ENCODE data around the gene DIAPH2. TPM values are rescaled to one million over a fixed set of nuclear protein-coding genes. Genes with fewer than 3 reads are reported as not detected.

The DIAPH2 gene
- total RNA-seq, 1 donor, result 42.3 TPM

DNA sequence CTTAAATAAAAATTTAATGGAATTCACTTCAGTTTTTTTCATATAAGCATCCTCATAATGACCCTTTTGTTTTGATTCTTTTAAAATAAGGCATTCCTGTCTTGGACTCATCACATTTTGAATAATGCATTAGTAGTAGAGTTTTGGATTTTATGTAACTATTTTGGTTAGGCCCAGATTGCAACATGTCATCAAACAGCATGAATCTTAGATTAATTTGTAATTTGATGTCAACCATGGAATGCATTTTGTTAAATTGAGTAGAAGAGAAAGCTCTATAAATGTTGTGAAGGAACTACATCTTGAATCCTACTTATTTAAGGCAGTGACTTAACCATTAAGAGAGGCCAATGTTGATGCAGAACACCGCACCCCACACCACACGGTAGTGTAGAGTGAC lies 3.1 kb downstream of the DIAPH2 start:
- H3K4me3 ChIP-seq (ENCODE audit: low read depth, low read length), result no peak overlapping the region
- DNase-seq (ENCODE audit: low read depth), result no peak
- TF ChIP-seq, protein P1, sequence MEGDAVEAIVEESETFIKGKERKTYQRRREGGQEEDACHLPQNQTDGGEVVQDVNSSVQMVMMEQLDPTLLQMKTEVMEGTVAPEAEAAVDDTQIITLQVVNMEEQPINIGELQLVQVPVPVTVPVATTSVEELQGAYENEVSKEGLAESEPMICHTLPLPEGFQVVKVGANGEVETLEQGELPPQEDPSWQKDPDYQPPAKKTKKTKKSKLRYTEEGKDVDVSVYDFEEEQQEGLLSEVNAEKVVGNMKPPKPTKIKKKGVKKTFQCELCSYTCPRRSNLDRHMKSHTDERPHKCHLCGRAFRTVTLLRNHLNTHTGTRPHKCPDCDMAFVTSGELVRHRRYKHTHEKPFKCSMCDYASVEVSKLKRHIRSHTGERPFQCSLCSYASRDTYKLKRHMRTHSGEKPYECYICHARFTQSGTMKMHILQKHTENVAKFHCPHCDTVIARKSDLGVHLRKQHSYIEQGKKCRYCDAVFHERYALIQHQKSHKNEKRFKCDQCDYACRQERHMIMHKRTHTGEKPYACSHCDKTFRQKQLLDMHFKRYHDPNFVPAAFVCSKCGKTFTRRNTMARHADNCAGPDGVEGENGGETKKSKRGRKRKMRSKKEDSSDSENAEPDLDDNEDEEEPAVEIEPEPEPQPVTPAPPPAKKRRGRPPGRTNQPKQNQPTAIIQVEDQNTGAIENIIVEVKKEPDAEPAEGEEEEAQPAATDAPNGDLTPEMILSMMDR (IDR thresholded peaks at IDR 0.05; ENCODE audit: insufficient read depth, low read length), result no peak

DNA sequence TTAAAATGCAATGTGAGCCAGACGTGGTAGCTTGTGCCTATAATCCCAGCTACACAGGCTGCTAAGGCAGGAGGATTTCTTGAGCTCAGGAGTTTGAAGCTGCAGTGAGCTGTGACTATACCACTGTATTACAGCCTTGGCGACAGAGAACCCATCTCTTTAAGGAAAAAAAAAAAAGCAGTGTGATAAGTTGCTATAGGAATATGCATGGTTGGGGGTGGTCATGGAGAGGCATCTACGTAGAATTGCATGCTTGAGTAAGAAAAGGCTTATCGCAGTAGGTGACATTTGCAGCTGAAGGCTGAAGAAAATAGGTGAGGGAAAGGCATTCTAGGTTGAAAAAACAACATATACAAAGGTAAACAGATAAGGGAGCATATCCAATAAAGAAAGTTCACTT lies 4.1 kb downstream of the DIAPH2 start:
- H3K4me3 ChIP-seq (ENCODE audit: low read depth, low read length), result no peak overlapping the region
- no peak for DNase-seq (ENCODE audit: low read depth)
- TF ChIP-seq, protein P1 (IDR thresholded peaks at IDR 0.05; ENCODE audit: insufficient read depth, low read length), result no peak

DNA sequence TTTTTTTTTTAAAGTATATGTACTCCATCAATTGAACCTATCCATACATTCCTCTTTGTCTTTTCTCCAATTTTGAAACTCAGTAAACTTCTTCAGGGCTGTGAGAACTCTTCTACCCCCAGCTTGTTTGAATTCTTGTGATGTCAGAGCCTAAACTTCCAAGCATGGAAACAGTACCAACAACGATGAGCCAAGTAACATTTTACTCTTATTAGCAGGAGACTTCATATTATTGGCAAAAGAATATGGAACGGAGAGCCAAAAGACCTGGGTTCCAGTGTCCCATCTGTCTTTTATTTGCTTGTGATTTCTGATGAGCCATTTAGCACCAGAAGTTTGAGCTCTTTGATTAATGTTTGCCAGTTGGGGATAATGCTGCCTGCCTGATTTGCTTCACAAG lies 5.3 kb downstream of the DIAPH2 start:
- no peak overlapping the region for H3K4me3 ChIP-seq (ENCODE audit: low read depth, low read length)
- TF ChIP-seq, protein P1 (IDR thresholded peaks at IDR 0.05; ENCODE audit: insufficient read depth, low read length), result no peak
- peak; percentile 58 for DNase-seq (ENCODE audit: low read depth)

DNA sequence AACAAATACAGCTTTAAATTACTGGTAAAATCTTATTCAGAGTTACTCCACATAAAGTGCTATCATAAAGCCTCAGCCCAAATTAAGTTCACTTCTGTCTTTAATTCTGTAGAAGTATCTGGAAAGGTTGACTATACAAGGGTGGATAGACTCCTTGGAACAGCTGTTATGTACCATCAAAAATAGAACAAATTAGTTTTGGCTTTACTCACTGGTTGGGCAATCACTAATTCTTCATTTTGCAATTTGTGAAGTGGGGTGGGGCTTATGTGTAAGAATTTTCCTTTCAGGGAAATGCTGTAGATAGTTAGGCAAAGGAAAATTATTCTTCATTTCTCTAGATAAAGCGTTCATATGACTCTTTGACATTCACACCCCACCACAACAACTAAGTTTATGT lies 7.8 kb downstream of the DIAPH2 start:
- TF ChIP-seq, protein P1 (IDR thresholded peaks at IDR 0.05; ENCODE audit: insufficient read depth, low read length), result no peak
- DNase-seq (ENCODE audit: low read depth), result peak; percentile 68
- H3K4me3 ChIP-seq (ENCODE audit: low read depth, low read length), result no peak overlapping the region

DNA sequence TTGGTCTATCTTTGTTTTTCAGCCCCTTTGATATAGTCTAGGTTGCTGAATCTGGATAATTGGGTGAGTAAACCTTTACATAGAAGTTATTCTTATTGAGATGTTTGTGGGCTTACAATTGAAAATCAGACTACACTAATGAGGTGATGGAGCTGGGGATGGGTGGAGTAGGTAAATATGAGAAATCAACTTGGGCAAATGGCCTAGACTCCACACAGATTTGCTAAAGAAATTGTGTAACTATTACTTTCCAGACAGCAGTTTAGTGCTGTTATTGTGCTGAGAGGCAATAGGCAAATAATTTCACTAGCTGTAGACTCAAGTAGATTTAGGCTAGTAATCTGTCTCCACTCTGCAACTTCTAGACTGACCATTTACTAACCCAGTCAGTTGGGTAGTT lies 8.2 kb downstream of the DIAPH2 start:
- no peak overlapping the region for H3K4me3 ChIP-seq (ENCODE audit: low read depth, low read length)
- TF ChIP-seq, protein P1 (IDR thresholded peaks at IDR 0.05; ENCODE audit: insufficient read depth, low read length), result no peak
- peak; percentile 59 for DNase-seq (ENCODE audit: low read depth)

DNA sequence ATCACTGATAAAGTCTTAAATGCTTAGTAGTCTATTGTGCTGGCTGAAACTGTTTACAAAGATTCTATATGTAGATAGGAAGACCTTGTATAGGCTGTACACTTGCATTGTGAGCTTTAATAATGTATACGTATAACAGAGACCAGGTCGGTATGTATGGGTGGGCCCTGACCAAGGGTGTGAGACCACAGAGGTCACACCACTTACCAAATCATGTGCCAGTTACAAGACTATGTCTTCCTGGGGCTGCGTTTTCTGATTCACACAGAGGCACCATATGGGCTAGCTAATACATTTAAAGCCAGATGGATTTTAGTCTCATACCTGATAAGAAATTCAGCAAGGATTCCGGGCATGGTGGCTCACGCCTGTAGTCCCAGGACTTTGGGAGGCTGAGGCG lies 8.8 kb downstream of the DIAPH2 start:
- H3K4me3 ChIP-seq (ENCODE audit: low read depth, low read length), result no peak overlapping the region
- DNase-seq (ENCODE audit: low read depth), result no peak
- TF ChIP-seq, protein P1 (IDR thresholded peaks at IDR 0.05; ENCODE audit: insufficient read depth, low read length), result no peak

DNA sequence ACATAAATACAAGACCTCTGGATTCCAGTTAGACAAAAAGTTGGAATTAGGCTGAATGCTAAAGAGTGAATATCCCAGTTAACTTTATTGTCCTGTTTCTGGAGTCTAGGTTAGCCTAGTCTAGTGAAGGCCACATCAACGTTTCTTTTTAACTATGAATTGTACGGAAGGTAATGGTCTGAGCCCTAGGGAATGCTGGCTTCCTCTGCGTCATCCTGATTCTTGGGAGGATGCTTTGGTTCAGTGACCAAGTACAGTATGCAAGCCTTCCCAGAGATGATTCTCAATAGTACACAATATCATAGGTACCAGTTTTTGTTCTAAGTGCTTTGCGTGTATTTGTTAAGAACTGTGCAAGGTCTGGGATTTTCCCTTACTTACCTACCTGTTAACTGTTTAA lies 11.8 kb downstream of the DIAPH2 start:
- TF ChIP-seq, protein P1 (IDR thresholded peaks at IDR 0.05; ENCODE audit: insufficient read depth, low read length), result no peak
- H3K4me3 ChIP-seq (ENCODE audit: low read depth, low read length), result no peak overlapping the region
- DNase-seq (ENCODE audit: low read depth), result no peak
